ENCODE results near the gene MIEF2.

The MIEF2 gene

GRCh38 chr17:18235743-18236256 lies 24.7 kb upstream of the MIEF2 start:
- DNase-seq (ENCODE audit: low spot score) = no peak

GRCh38 chr17:18236494-18236893 lies 24.0 kb upstream of the MIEF2 start:
- no peak for DNase-seq (ENCODE audit: low spot score)

DNA sequence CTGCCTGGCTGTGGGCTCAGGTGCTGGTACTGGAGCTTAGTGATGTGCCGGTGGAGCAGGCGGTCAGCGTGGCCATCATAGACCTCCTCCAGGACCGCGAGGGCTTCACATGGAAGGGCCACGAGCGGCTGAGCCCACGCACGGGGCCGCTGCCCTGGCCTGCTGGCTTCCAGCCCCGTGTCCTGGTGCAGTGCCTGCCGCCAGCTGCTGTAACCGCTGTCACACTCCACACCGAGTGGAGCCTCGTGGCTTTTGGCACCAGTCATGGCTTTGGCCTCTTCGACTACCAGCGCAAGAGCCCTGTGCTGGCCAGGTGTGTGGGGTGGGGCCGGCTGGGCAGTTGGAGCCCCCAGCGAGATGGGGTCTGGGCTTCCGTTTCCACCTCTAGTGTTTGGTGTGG lies 23.0 kb upstream of the MIEF2 start:
- DNase-seq (ENCODE audit: low spot score) = no peak

DNA sequence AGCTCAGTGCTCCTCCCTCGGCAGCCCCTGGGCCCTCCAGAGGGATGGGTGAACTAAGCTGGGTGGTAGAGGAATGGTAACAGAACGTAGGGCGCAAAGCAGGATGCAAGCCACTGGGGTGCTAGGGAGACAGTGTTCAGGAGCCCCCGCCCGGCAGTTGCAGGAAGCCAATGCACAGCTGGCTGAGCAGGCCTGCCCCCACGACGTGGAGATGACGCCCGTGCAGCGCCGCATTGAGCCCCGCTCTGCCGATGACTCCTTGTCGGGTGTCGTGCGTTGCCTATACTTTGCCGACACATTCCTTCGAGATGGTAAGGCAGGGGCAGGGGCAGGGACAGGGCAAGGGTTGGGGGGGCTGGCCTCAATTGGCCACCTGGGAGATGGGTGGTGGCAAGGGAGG lies 22.2 kb upstream of the MIEF2 start:
- no peak for DNase-seq (ENCODE audit: low spot score)

GRCh38 chr17:18240449-18240848 lies 20.0 kb upstream of the MIEF2 start:
- DNase-seq (ENCODE audit: low spot score) = no peak

DNA sequence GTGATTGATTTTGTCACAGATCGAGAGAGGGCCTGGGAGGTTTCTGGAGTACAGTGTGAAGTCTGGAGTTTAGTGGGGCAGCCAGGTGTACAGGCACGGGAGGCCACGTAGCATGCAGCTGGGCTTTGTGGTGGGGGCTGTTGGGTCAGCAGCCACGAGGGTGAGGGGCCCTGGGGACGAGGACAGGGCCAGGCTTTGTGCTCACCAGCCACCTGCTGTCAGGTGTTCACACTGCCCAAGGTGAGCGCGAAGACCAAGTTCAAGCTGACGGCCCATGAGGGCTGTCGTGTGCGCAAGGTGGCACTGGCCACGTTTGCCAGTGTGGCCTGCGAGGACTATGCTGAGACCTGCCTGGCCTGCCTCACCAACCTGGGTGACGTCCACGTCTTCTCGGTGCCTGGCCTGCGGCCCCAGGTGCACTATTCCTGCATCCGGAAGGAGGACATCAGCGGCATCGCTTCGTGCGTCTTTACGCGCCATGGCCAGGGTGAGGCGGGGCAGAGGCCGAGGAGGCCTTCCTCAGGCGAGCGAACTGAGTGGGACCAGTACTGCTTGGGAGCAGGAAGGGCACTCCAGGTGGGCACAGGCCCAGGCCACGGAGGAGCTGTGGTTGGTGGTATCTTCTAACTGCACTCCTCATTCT lies 19.1 kb upstream of the MIEF2 start:
- no peak for DNase-seq (ENCODE audit: low spot score)

DNA sequence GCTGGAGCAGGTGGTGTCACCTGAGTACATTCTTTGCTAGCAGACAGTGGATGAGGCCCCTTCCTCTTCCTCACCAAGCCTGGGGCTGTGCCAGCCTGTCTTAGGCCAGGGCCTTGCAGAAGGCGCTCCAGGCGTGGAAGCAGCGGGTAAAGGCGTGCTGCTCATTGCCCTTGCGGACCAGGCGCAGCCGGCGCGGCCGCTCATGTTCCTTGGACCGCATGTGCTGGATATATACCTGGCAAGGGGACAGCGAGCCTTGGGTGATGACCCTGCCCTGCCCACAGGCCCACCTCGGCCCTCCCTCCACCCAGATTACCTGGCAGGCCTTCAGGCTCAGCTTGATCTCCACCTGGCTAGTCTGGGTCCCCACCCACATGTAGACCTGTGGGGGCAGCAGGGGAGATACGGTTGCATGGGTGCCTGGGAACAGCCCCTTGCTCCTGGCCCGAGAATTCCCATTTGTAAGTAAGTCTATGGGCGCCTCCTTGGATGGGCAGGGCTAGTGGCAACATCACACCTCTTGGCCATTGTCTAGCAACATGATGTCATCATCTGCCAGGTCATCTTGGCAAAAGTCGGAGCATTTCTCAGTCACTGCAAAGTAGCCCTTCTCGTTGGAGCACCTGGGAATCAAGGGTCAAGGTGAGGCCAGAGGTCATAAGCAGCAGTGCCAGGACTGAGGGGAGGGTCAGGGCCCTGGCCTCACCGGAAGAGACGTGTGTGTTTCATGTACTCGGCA lies 15.3 kb upstream of the MIEF2 start:
- no peak for DNase-seq (ENCODE audit: low spot score)

DNA sequence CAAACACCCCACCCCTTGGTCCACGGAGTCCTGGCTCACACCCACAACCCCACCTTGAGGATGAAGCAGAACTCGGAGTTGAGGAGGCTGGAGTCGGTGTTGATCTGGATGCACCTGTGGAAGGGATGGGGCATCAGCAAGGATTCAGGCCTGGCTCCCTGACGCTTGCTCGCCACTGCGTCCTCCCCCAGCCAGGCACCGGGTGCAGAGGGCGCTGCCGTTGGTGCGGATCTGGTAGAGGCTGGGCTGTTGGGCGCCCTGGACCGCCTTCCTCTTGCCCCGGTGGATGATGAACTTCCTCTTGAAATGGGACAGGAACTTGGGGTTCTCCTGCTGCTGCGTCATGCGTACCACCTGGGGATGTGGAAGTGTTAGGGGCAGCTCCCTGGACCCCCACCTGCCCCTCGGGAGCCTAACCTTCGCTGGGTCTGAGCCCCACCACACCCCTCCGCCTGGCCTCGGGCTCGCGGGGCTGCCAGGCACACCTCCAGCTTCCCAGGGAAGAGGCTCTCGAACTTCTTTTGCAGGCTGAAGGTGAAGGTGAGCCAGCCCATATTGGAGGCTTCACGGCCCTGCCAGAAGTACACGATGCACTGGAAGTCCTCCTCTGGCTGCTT lies 14.2 kb upstream of the MIEF2 start:
- DNase-seq (ENCODE audit: low spot score) = no peak

GRCh38 chr17:18246880-18247612 lies 13.4 kb upstream of the MIEF2 start:
- DNase-seq (ENCODE audit: low spot score) = peak; percentile 64

GRCh38 chr17:18247613-18248001 lies 12.9 kb upstream of the MIEF2 start:
- no peak for DNase-seq (ENCODE audit: low spot score)

- DNase-seq (ENCODE audit: low spot score) = peak; percentile 90
Measured at GRCh38 chr17:18248300-18248731, 12.1 kb upstream of the MIEF2 start.

GRCh38 chr17:18248811-18249210 lies 11.7 kb upstream of the MIEF2 start:
- DNase-seq (ENCODE audit: low spot score) = no peak

- DNase-seq (ENCODE audit: low spot score) = no peak
Measured at GRCh38 chr17:18250259-18250658, 10.2 kb upstream of the MIEF2 start.

DNA sequence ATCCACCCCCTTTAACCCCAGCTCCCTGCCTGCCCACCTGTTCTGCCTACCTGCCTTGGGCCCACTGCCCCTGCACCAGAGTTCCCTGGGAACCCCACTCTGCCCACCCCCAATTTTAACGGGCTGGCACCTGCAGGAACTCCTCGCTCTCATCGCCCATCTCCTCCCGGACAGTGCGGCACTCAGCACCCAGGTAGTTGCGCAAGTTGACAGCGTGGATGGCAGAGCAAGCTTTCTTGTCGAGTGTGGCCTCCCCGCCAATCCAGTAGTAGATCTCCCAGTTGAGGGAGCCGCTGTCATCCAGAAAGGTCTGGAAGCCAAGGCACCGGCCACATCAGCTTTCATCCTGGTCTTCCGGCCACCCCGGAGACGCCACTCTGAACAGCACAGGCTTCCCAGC lies 9.8 kb upstream of the MIEF2 start:
- no peak for DNase-seq (ENCODE audit: low spot score)

- no peak for DNase-seq (ENCODE audit: low spot score)
Measured at GRCh38 chr17:18251204-18251603, 9.3 kb upstream of the MIEF2 start.

GRCh38 chr17:18252160-18252559 lies 8.3 kb upstream of the MIEF2 start:
- DNase-seq (ENCODE audit: low spot score) = no peak

GRCh38 chr17:18253187-18253884 lies 7.1 kb upstream of the MIEF2 start:
- no peak for DNase-seq (ENCODE audit: low spot score)

DNA sequence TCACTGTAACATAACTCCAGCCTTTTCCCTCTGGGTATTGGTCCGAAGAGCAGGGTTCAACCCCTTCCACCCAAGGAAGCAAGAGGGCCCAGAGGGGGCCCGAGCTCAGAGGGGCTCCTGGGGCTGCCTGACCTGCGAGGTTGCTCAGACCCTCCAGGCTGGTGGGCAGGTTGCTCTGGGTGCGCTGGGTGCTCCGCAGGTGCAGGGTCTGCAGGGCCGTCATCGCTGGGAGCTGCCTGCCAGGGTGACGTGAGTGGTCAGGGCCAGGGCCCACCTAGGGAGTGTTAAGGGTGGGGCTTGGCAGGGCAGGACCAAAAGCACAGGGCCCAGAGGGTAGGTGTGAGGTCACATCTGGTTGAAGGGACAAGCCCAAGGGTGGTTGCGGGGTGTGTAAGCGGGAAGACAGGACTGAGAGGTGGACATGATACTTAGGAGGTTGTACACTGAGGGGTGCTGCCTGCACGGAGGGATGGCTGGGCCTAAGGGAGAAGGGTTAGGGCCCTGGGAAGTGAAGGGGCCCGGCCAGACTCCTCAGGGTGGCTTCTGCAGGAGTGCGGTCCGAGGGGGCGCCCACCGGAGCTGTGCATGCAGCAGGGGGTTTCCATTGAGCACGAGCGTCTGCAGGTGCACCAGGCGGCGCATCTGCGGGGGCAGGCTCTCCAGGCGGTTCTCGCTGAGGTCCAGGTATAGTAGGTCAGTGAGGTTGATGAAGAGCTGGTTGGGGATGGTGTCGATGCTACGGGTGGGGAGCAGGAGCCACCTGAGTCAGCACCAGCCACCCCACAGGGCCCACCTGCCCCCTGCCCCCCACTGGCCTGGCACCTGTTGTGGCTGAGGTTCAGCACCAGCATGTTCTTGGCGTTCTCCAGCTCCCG lies 6.3 kb upstream of the MIEF2 start:
- no peak for DNase-seq (ENCODE audit: low spot score)

DNA sequence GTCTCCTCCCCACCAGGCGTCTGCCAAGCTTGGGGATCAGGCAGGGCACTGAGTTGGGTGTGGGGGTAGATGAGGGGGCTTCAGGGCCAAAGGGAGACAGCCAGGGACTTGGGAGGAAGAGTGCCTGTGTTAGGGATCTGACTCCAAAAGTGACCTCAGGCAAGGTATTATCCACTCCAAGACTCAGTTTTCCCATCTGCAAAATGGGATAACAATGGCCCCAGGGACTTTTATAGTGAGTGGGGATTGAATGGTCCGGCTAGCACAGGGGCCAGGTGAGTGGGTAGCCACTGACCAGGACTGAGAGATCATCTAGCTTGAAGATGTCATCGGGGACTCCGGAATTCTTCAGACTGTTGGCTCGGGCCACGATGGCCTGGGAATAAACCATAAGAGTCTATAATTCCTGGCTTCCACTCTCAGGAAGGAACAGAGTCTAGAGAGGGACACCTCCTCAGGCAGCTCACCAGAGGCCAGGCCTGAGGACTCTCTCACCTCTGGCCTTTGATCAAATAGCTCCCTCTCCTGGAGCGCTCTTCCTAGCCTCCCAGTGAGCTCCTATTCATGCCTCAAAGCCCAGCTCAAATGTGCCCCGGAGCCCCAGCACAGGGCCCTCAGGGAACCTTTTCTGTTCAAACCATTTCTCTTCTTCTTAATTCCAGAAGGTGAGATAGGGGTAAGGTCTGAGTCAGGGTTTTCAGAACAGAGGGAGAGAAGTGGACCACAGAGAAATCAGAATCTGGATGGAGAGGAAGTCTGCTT lies 5.4 kb upstream of the MIEF2 start:
- no peak for DNase-seq (ENCODE audit: low spot score)

GRCh38 chr17:18256351-18256750 lies 4.1 kb upstream of the MIEF2 start:
- no peak for DNase-seq (ENCODE audit: low spot score)

All from AG08396 (cell line).